Muscle layer of duodenum (tissue), 2 donors: ENCODE measurements around the gene STAB2.

Experiments used
- H3K27ac ChIP-seq: one replicate; pipeline ENCODE4 v1.7.0; 2013; ENCODE audit warnings: mild to moderate bottlenecking, low read length
- H3K27me3 ChIP-seq: one replicate; pipeline ENCODE4 v1.7.0; 2013; ENCODE audit warnings: low read depth, mild to moderate bottlenecking, control low read depth, low read length
- H3K36me3 ChIP-seq, 2 donors: one replicate each; pipeline ENCODE4 v1.7.0; 2013; ENCODE audit warnings: low read length in 2 of 2, control low read depth in 1 of 2, mild to moderate bottlenecking in 1 of 2; ENCODE audit not compliant: insufficient read depth in 2 of 2, control insufficient read depth in 1 of 2
- H3K4me1 ChIP-seq, 2 donors: one replicate each; pipeline ENCODE4 v1.7.0; 2013; ENCODE audit warnings: low read length in 2 of 2, mild to moderate bottlenecking in 2 of 2, control low read depth in 1 of 2, moderate library complexity in 1 of 2; ENCODE audit not compliant: insufficient read depth in 2 of 2, control insufficient read depth in 1 of 2
- H3K4me3 ChIP-seq, 2 donors: one replicate each; pipeline ENCODE4 v1.7.0; 2013; ENCODE audit warnings: low read length in 2 of 2, low read depth in 1 of 2, mild to moderate bottlenecking in 1 of 2
- H3K9me3 ChIP-seq, 2 donors: one replicate each; pipeline ENCODE4 v1.7.0; 2013; ENCODE audit warnings: low read length in 2 of 2, control low read depth in 1 of 2, mild to moderate bottlenecking in 1 of 2; ENCODE audit not compliant: control insufficient read depth in 1 of 2
- donor health status: healthy.

The STAB2 gene

DNA sequence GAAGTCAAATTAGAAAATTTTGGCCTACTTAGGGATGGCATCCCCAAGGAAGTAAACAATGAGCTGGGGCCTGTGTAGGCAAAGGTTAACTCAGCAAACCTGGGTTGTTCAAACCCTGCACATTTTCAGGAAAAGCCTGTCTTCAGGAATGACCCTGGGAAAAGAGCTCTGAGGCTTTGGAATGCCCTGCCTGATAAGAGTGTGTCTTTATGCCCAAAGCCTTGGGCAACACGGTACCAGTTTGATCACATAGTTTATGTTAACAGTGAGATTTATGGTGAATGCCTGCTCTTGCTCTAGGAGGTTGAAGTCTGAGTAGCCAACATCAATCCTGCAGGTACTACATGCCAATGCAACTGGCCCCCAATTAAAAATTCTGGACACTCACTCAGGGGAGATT, 28.2 kb upstream of the STAB2 start:
- Histone ChIP-seq H3K27me3 (peaks cover 3% of the 10 kb centered on the region), H3K9me3 (no peaks in the 10 kb centered on the region), H3K36me3 (no peaks in the 10 kb centered on the region), H3K4me3 (no peak overlapping the region), H3K27ac (no peak overlapping the region), H3K4me1 (no peaks in the 10 kb centered on the region)

DNA sequence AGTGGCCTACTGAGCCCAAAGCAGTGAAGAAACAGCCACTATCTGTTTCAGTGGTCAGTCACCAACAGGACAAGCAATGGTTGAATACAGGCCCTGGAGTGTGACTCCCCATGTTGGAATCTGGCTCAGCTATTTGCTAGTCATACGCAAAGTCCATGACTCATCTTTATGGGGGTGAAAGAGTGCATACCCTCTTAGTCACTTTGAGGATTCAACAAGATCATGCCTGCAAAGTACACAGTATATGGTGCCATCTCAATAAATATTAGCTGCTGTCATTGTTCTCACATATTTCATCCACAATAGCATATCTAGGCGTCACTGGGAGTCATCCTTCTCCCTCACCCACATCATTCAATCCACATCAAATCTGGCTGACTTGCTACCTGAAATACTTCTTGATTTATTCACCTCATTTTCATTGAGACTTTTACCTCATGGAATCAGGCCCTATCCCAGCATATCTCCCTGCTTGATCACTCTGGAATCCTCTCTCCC, 26.4 kb upstream of the STAB2 start:
- no peaks in the 10 kb centered on the region for H3K36me3 ChIP-seq
- H3K4me1 ChIP-seq = no peaks in the 10 kb centered on the region
- peaks cover 3% of the 10 kb centered on the region for H3K27me3 ChIP-seq
- peaks cover 0 to 5% of the 10 kb centered on the region in 2 donors for H3K9me3 ChIP-seq
- H3K27ac ChIP-seq = no peak overlapping the region
- no peak overlapping the region for H3K4me3 ChIP-seq

DNA sequence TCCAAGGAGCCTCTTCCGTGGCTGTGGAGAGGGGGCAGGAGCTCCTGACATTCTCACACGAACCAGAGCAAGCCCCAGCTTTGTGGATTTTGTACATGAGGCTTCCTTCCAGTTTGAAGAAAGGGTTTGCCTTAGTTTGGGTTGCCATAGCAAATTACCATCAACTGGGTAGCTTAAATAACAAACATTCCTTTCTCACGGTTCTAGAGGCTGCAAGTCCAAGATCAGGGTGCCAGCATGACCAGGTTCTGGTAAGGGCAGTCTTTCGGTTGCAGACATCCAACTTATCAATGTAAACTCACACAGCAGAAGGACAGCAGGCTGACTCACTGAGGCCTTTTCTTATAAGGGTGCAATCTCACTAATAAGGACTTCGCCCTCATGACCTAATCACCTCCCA, 25.9 kb upstream of the STAB2 start:
- Histone ChIP-seq H3K27ac (no peak overlapping the region), H3K9me3 (peaks cover 1 to 5% of the 10 kb centered on the region in 2 donors), H3K36me3 (no peaks in the 10 kb centered on the region)

DNA sequence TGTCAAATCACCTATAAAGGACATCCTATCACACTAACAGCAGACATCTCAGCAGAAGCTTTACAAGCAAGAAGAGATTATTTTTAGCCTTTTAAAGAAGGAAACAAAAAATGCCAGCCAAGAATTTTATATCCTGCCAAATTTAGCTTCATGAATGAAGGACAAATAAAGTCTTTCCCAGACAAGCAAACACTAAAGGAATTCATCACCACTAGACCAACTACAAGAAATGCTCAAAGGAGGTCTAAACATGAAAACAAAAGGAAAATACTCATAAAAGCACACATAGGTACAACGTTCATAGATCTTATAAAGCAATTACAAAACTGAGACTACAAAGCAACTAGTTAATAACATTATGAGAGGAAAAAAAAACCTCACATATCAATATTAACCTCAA, 20.7 kb upstream of the STAB2 start:
- Histone ChIP-seq H3K36me3 (no peaks in the 10 kb centered on the region), H3K27me3 (no peaks in the 10 kb centered on the region), H3K4me3 (no peak overlapping the region), H3K9me3 (peaks cover 6 to 9% of the 10 kb centered on the region in 2 donors), H3K27ac (no peak overlapping the region), H3K4me1 (no peaks in the 10 kb centered on the region)

More for the DNA sequence above, 25.9 kb upstream of the STAB2 start:
- Histone ChIP-seq H3K4me3 (no peak overlapping the region), H3K27me3 (no peaks in the 10 kb centered on the region), H3K4me1 (no peaks in the 10 kb centered on the region)

DNA sequence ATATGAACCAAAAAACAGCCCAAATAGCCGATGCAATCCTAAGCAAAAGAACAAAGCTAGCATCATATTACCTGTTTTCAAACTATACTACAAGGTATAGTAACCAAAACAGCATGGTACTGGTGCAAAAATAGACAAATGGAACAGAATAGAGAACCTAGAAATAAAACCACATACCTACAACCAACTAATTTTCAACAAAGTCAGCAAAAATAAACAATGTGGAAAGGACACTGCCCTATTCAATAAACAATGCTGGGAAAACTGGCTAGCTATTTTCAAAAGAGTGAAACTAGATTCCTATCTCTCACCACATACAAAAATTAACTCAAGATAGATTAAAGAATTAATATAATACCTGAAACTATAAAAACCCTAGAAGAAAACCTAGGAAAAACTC, 17.8 kb upstream of the STAB2 start:
- H3K27ac ChIP-seq = no peak overlapping the region
- peaks cover 6 to 9% of the 10 kb centered on the region in 2 donors for H3K9me3 ChIP-seq
- H3K4me1 ChIP-seq = no peaks in the 10 kb centered on the region
- no peaks in the 10 kb centered on the region for H3K27me3 ChIP-seq
- H3K36me3 ChIP-seq = no peaks in the 10 kb centered on the region
- no peak overlapping the region for H3K4me3 ChIP-seq

DNA sequence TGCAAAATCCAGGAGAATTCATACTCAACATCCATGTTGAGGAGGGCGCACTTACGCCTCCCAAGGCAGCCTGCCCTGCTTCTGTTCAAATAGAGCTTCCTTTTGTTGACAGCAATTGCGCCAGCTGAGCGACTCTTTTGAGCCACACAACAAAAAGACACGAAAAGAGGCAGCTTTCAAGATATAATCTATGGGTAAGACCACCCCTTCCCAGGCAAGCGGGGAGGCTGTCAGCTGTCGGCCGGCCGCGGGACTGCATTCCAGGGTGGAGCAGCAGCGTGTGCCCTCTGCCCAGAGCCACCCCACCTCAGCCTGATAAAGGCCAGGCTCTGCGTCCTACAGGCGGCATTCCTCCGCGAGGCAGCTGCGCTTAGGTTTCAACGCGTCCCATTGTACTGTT, 15.8 kb upstream of the STAB2 start:
- Histone ChIP-seq H3K27me3 (no peaks in the 10 kb centered on the region), H3K27ac (no peak overlapping the region), H3K4me3 (no peak overlapping the region)

DNA sequence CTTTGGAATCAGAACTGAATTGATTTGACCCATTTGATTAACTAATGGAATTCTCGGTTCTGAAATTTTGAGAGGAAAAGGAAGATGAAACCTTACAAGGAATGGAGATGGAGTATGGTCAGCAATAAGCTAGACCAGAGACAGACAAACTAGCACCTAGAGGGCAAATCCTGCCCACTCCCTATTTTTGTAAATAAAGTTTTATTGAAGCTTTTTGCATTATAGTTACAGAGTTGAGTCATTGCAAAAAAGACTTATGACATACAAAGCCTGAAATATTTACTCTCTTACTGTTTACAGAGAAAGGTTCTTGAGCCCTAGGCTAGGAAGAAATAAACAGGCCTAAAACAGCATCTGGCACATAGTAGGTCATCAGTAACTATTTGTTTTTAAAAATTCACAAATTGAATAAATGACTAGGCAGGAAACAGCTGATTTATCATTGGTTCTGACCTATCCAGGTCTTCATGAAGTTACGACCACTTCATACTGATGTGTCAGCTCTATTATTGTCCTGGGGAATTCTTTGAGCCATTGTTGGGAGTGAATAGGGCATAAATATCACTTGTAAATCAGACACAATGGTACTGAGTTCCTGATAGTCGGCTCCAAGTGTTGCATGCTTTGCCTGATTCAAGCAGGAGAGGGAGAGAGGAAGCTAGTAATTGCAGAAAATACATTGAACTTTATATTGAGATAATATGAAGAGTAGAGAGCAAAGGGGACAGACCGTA, 14.6 kb upstream of the STAB2 start:
- no peak overlapping the region for H3K27ac ChIP-seq
- H3K27me3 ChIP-seq = no peaks in the 10 kb centered on the region
- no peaks in the 10 kb centered on the region for H3K4me1 ChIP-seq
- H3K9me3 ChIP-seq = no peaks in the 10 kb centered on the region
- no peak overlapping the region for H3K4me3 ChIP-seq
- H3K36me3 ChIP-seq = no peaks in the 10 kb centered on the region

More for the DNA sequence above, 15.8 kb upstream of the STAB2 start:
- Histone ChIP-seq H3K9me3 (peaks cover 3 to 4% of the 10 kb centered on the region in 2 donors), H3K4me1 (no peaks in the 10 kb centered on the region), H3K36me3 (no peaks in the 10 kb centered on the region)

DNA sequence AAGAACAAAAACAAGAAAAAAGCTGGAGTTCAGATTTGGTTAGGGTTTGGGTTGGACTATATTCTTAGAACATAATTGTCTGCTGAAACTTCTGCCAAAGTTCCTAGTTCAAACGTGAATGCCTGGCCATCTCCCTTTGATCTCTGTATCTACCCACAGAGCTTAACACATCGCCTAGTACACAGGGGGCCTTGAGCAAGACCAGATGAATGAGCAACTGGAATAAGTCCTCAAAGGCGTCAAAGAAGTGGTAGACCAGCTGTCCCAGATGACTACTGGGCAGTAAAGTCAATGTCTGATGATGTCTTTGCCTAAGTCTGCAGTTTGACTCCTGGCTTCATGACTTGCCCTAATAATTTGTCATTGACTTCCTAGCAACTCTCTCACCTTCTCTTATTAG, 13.9 kb upstream of the STAB2 start:
- H3K4me1 ChIP-seq = no peaks in the 10 kb centered on the region
- no peaks in the 10 kb centered on the region for H3K27me3 ChIP-seq
- no peak overlapping the region for H3K4me3 ChIP-seq
- no peaks in the 10 kb centered on the region for H3K9me3 ChIP-seq
- no peaks in the 10 kb centered on the region for H3K36me3 ChIP-seq
- H3K27ac ChIP-seq = no peak overlapping the region

DNA sequence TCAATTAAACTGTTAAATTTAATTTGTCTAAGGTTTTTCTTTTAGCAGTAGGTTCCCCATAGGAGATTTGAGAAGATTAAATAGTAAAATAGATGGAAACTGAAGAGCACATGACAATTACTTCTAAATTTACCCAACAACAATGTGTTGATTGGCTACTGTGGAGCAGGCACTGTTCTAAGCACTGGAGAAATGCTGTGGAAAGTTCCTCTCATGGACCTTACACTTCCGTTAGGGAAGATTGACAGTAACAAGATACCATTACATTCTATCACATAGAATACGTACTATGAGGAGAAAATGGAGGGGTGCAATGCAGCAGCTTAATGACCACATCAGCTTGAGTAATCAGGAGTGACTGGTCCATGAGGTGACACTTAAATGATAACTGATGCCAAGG, 8.1 kb upstream of the STAB2 start:
- no peaks in the 10 kb centered on the region for H3K27me3 ChIP-seq
- no peak overlapping the region for H3K4me3 ChIP-seq
- H3K9me3 ChIP-seq = no peaks in the 10 kb centered on the region
- H3K4me1 ChIP-seq = no peaks in the 10 kb centered on the region
- H3K27ac ChIP-seq = no peak overlapping the region
- no peaks in the 10 kb centered on the region for H3K36me3 ChIP-seq

DNA sequence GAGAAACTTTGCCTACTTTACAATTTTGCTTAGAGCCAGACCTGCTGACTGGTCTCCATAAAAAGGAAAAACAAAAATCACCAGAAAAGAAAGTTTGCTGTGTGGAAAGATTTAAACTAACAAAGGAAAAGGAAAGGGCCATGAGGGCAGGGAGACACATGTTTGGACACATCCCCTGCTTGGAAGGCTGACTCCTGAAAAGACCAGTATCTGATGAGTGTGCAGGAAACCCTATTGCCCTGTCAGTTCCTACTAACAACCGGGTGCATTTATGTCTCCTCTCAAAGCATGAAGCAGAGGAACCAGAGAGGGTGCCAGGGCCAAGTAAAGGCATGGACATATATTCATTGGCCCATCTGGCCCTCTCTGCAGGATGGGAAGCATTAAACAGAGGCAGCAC, 7.0 kb upstream of the STAB2 start:
- Histone ChIP-seq H3K9me3 (no peaks in the 10 kb centered on the region), H3K27ac (no peak overlapping the region), H3K27me3 (no peaks in the 10 kb centered on the region), H3K36me3 (no peaks in the 10 kb centered on the region), H3K4me1 (no peaks in the 10 kb centered on the region), H3K4me3 (no peak overlapping the region)

DNA sequence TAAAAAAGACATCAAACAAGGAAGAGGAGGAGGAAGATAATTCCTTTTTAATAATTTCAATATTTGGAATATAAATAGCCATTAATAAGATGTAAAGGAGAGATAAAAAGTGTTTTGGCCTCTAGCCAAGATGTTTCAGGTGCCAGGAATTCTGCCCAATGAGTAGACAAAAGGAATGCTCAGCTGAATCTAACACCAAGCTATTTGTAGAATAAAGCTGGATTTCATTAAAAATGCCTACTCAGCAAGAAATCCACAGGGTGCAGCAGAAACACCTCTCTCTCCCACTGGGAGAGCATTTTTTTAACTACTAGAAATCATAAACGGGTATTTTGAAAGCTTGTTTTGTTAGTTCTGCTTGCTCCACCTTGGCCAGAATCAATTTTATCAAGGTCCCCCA, 4.1 kb upstream of the STAB2 start:
- Histone ChIP-seq H3K27me3 (no peaks in the 10 kb centered on the region), H3K9me3 (no peaks in the 10 kb centered on the region), H3K4me3 (no peak overlapping the region), H3K27ac (no peak overlapping the region), H3K36me3 (no peaks in the 10 kb centered on the region), H3K4me1 (no peaks in the 10 kb centered on the region)

DNA sequence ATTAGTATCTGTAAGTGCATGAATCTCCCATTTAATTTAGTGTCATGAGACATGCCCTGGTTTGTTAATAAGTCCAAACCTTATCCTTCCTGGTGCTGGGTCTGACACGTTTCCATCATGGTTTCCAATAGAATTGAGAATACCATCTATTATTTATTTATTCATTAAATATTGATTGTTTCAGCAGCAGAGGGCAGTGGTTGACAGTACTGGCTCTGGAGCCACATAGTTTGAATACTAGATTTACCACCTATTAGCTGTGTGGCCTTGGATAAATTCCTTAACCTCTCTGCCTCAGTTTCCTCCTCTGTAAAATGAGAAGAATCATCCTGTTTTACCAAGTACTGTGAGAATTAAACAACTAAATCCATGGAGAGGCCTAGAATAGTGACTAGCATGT, 941 bp upstream of the STAB2 start:
- Histone ChIP-seq H3K27me3 (no peaks in the 10 kb centered on the region), H3K4me1 (no peaks in the 10 kb centered on the region), H3K36me3 (no peaks in the 10 kb centered on the region), H3K27ac (no peak overlapping the region), H3K4me3 (no peak overlapping the region), H3K9me3 (no peaks in the 10 kb centered on the region)
